Peyer's patch (tissue), 4 donors: ENCODE results near the gene GRAMD2A.
A peak's percentile ranks its signal among the peaks of the same experiment; 100 is the strongest.

ENCODE experiments used
- POLR2A ChIP-seq, 2 donors: fragments of 450-650 bp; IDR thresholded peaks; one replicate each; pipeline ENCODE4 v1.5.1; 2017; ENCODE audit warnings: antibody characterized with exemption in 2 of 2, mild to moderate bottlenecking in 2 of 2, moderate library complexity in 2 of 2
- TF ChIP-seq, protein P1 (sequence below), 6 experiments: fragments of 450-650 bp in 4 of 6; fragments of 200-600 bp in 2 of 6; sonication (generic) in 1 of 6; IDR thresholded peaks; one replicate each; pipeline ENCODE4 v1.5.1; 2017 to 2019; ENCODE audit warnings: antibody characterized with exemption in 6 of 6, mild to moderate bottlenecking in 3 of 6, moderate library complexity in 1 of 6

- TF ChIP-seq, protein P1, sequence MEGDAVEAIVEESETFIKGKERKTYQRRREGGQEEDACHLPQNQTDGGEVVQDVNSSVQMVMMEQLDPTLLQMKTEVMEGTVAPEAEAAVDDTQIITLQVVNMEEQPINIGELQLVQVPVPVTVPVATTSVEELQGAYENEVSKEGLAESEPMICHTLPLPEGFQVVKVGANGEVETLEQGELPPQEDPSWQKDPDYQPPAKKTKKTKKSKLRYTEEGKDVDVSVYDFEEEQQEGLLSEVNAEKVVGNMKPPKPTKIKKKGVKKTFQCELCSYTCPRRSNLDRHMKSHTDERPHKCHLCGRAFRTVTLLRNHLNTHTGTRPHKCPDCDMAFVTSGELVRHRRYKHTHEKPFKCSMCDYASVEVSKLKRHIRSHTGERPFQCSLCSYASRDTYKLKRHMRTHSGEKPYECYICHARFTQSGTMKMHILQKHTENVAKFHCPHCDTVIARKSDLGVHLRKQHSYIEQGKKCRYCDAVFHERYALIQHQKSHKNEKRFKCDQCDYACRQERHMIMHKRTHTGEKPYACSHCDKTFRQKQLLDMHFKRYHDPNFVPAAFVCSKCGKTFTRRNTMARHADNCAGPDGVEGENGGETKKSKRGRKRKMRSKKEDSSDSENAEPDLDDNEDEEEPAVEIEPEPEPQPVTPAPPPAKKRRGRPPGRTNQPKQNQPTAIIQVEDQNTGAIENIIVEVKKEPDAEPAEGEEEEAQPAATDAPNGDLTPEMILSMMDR (IDR thresholded peaks at IDR 0.05): no peak
- TF ChIP-seq POLR2A (IDR thresholded peaks at IDR 0.05): peak; percentile 9 to 10
These were observed at the start of gene GRAMD2A for GRCh38 chr15:72197460-72198355.
